Stimulated activated CD4-positive, alpha-beta T cell treated with anti-CD3 and anti-CD28 coated beads, Interleukin-2, amount 100 ng/mL, for 48 hours (primary cell): ENCODE results near the gene ZBED2.
"Not testable (repeated sequence)": the region's sequence is repeated elsewhere in the genome, so short reads cannot be mapped to it uniquely, and the experiment has no call there.

Experiments
- DNase-seq, 2 donors: peaks; one replicate each; pipeline ENCODE4 v3.0.0-alpha.2; 2020

Gene ZBED2

DNA sequence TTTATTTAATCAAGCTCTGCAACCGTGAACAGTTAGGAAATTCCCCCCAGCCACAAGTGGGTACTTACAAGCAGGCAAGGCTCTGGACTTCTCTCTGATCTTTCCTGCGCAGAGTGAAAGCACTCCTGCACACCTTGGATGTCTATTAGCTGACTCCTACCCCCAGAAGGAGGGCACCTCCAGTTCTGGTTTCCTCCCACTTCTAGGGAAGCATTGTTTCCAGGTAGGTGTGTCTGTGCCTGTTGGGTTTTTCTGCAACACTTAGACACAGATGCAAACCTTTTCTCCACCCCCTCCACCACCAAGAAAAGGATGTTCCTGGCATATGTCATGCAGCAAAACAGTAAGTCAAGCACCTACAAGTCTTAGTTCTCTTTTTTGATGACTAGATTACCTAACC lies at the start of gene ZBED2:
Gene ZBED2, minus strand, starts transcription at position 115 of the 400 bp plus-strand sequence. CDS start 1,145 bp downstream, outside the sequence.
- DNase-seq, result no peak

DNA sequence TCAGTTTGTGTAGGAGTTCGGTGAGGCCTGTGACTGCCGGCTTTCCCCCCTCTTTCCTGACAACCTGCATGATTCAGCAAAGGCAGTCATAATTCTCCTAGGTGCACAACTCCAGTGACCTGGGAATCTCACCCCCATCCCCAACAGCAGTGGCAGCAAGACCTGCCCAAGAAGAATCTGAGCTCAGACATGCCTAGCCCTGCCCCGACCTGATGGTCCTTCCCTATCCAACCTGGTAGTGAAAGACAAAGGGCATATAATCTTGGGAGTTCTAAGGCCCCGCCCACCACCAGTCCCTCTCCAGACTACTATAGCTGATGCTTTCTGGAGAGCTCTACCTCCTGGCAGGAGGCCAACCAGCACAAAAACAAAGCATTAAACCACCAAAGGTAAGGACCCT lies 44.2 kb upstream of the ZBED2 start:
- no peak for DNase-seq

- DNase-seq, result no peak
Measured at GRCh38 chr3:111636366-111636885, 41.3 kb upstream of the ZBED2 start.

GRCh38 chr3:111635403-111635802 lies 40.3 kb upstream of the ZBED2 start:
- DNase-seq, result no peak

- DNase-seq, result not testable (repeated sequence)
Measured at GRCh38 chr3:111630638-111631037, 35.5 kb upstream of the ZBED2 start.

- not testable (repeated sequence) for DNase-seq
Measured at GRCh38 chr3:111629018-111629417, 33.9 kb upstream of the ZBED2 start.

DNA sequence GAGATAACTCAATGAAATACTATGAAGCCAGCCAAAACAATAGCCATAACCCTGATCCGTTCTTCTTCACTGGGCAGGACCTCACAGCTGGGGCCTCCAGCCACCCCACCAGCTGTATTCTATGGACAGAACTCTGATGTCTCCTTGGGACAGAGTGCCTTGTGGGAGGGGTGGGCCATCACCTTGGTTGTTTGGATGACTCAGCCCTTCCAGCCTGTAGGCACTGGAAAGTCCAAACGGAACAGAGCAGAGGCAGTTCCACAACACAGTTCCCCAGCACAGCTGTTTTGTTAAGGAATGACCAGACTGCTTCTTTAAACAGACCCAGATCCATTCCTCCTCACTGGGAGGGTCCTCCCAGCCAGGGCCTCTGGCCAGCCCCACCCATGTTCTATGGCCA lies 31.9 kb upstream of the ZBED2 start:
- no peak for DNase-seq

- DNase-seq, result peak; percentile 51 to 58
Measured at GRCh38 chr3:111621535-111621934, 26.4 kb upstream of the ZBED2 start.

DNA sequence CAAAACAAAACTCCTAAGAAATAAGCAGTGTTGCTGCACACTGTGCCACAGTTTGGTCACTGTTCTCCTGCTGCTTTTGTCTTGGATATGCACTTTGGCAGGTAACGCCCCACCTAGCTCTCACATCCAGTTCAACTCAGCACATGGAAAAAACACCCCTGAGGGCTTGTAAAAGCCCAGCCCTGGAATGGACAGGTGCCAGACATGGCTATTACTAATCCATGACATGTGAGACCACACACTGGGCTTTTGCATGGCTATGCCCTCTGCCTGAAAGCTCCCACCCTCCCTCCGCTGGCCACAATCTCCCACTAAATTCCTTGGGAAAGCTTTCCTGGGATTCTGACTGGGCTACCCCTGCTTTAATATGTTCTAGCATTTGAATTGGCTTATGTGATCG lies 24.7 kb upstream of the ZBED2 start:
- DNase-seq, result no peak

DNA sequence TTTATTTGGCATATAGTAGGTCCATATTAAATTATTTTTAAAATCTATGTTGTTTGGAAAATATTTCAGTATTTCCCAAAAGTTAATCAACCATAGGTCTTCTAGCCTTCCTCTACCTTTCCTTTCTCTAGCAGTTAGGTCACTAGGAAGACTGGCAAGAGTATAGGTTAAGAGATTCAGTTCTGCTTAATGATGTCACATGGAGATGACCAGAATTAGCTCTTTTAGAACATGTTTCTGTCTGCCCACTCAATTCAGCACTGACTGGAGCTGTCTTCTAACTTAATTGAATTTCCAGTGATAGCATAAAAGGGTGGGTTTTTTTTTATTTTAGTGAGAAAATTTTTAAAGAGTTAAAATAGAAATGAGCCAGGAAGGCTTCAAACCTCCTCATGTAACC lies 23.8 kb upstream of the ZBED2 start:
- no peak for DNase-seq

DNA sequence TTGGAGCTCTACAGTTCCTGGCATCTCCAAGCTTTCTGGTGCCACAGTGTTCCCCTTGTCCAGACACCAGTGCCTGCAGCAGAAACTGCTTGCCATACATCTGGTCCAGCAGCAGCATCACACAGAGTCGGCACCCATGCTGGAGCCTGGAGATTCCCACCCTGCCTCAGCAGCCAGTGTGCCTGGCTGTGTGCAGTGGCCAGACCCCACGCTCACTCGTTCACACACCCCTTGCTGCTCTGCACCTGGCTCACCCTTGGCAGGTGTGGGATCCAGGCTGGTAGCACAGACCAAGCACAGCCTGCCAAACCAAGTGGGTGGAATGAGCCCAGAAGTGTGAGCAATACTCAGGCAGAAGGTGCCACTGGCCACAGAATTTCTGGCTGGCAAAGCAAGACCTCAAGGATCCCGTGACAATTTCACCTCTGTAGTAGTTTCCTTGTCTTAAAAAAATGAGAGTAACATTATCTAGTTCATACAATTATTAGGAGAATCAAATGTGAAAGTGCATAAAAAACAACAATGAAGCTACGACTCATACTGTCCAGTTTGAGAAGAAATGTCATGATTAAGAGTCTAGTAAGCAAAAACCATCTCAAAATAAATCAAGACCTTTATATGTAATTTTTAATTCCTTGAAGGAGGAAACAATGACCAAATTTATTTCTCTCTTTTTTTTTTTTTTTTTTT lies 22.9 kb upstream of the ZBED2 start:
- DNase-seq, result no peak

- no peak for DNase-seq
Measured at GRCh38 chr3:111617406-111617805, 22.3 kb upstream of the ZBED2 start.

GRCh38 chr3:111616417-111617105 lies 21.4 kb upstream of the ZBED2 start:
- peak; percentile 58 to 59 for DNase-seq

GRCh38 chr3:111615880-111616279 lies 20.7 kb upstream of the ZBED2 start:
- DNase-seq, result no peak

- no peak for DNase-seq
Measured at GRCh38 chr3:111613294-111613693, 18.1 kb upstream of the ZBED2 start.

GRCh38 chr3:111610612-111611054 lies 15.5 kb upstream of the ZBED2 start:
- no peak for DNase-seq

DNA sequence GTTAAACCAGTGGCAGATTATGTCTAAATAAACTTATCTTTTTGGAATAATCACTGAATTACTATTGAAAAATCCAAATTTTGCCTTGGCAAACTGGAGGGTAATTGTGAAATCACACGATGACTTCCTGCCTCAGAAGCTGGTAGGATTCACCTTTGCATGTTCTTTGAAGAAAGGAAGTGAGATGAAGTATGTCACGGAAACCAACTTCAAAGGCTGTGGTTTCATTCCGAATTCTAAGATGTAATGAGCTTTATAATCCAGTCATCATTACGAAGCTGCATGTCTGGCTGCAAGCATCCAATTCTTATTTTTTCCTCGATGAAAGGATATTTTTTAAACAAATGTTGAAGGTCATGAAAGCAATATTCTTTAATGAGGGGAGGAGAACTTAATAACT lies 15.0 kb upstream of the ZBED2 start:
- DNase-seq, result no peak

DNA sequence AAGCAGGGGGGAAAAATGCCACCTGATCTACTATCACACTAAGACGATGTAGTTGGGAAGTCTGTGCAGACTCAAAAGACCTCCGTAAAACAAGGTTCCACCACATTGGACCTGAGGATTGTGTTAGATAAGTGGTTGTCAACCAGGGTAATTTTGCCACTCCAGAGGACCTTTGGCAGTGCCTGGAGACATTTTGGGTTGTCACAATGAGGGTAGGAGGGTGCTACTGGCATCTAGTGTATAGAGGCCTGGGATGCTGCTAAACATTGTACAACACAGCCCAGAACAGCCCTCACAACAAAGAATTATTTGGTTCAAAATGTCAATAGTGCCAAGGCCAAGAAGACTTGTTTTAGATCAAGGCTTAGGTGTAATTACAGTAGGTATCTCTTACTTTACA lies 14.6 kb upstream of the ZBED2 start:
- no peak for DNase-seq

DNA sequence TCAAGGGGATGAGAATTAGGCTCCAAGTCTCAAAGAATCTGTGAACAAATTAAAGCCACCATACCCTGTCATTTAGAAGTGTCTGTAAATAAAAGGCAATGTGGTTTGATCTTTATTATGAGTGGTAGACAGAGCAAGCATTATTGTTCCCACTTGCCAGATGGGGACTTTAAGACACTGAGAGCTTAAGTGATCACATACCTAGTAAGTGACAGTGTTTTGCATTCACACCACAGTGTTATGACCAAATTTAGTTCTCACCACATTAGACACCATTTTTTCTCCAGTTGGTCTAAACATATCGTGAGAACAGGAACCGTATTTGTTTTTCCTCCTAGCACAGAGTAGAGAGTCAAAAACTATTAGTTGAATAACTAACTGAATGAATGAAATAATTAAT lies 13.2 kb upstream of the ZBED2 start:
- DNase-seq, result no peak

- DNase-seq, result no peak
Measured at GRCh38 chr3:111607240-111607920, 12.2 kb upstream of the ZBED2 start.

- no peak for DNase-seq
Measured at GRCh38 chr3:111605493-111605892, 10.3 kb upstream of the ZBED2 start.

GRCh38 chr3:111605018-111605417 lies 9.9 kb upstream of the ZBED2 start:
- no peak for DNase-seq

DNA sequence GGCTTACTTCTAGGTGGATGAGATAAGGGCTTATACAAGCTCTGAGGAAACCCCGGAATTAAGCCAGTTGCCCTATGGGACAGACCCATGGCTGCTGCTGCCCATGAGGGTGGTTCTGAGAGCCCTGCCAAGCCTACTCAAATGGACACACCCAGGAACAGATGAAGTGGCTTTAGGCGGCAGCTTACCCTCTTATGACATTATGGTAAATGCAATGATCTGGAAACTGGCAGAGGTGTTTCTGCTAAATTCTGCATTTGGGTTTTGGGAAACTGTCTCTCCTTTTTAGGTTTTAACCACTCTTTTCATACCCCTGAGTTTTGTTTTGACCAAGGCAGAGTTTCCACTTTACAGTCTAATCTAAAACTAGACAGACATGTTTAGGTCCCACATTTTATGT lies 9.0 kb upstream of the ZBED2 start:
- no peak for DNase-seq

GRCh38 chr3:111603679-111604078 lies 8.5 kb upstream of the ZBED2 start:
- no peak for DNase-seq
